Measurements from ENCODE around the gene PAIP2B. TPM values are rescaled to one million over a fixed set of nuclear protein-coding genes. Genes with fewer than 3 reads are reported as not detected.

PAIP2B gene
- polyA plus RNA-seq, 4 donors = 16.8 to 19.7 (median 18.2) TPM

DNA sequence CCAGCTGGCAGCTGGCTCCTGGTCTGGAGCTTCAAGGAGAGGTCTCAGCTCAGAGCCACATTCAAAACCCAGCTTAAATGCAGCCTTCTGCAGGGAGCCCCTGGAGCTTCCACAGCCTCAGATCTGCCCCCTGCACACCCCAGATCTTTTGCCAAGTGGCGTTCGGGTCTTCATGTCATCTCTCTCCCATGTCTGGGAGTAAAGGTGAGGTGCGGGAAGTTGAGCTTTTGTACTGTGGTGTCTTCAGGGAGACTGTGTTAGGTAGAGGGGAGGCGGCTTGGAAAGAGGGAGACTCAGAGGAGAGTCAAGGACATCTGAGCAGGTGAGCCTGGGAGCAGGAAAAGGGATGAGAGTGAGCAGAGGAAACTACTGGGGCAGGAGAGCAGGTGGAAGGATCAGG lies 71.1 kb downstream of the PAIP2B start:
- DNase-seq (ENCODE audit: low read depth in 4 of 4, low spot score in 3 of 4) = no peak

DNA sequence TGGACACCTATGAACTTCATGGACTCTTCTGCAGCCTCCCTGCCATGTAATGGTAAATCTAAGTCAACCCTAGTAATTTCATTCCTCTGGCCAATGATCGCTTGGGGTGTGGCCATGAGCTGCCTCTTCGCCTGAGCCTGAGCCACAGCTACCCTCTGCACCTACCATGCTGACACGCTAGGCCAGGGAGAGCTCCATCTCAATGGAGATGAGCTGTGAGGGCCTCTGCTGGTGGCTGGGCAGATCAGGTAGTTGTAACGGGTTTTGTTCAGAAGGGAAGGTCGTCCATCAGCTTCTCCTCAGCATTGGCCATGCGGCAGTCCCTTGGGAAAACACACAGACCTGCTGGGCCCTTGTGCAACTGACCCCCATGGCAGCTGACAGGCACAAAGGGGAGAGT lies 72.1 kb downstream of the PAIP2B start:
- DNase-seq (ENCODE audit: low read depth in 4 of 4, low spot score in 3 of 4) = no peak

- DNase-seq (ENCODE audit: low read depth in 4 of 4, low spot score in 3 of 4) = no peak
Observed at GRCh38 chr2:71154279-71154678, 72.6 kb downstream of the PAIP2B start.

DNA sequence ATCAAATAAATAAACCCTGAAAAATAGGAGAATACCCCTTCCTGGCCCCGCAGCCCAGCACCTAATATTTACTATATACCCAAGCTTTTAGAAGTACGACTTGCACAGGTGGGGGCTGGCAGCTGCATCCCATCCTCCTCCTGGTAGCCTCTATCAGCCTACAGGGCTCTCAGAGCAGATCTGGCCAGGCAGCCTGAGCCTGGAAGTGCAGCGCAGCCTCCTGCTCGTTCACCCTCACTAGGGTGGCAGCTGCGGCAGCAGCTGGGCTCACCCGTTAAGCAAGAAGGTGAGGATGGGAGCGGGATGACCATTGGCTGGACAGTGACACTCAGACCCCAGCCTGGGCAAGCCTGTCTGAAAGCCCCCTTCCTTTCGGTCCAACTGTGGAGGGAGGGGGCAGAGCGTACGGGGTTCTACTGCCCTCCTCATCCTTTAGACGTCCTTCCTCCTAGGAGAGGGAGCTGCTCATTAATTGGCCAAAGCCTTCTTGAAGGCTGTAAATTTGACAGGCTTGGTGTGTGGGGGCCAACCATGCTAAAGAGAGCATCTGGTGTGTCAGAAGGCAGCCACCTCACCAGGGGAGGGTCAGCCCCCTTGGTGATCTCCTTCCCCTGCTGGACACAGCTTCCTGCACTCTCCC lies 73.2 kb downstream of the PAIP2B start:
- no peak for DNase-seq (ENCODE audit: low read depth in 4 of 4, low spot score in 3 of 4)

DNA sequence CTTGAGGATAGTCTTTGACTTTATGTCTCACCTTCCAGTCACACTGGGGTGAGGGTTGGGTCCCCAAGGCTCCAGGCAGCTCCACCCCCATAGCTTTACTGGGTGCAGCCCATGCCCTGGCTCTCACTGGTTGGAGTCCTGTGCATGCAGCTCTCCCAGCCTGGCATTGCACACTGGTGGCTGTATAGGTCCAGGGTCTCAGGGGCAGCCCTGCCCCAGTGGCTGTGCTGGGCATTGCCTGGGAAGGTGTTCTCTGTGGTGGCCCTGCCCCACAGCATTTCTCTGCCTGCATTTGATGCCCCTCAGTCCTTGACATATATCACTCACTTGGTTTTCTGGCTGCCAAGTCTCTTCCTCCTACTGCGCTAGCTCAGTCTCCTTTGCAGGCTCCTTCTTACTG lies 75.3 kb downstream of the PAIP2B start:
- no peak for DNase-seq (ENCODE audit: low read depth in 4 of 4, low spot score in 3 of 4)

DNA sequence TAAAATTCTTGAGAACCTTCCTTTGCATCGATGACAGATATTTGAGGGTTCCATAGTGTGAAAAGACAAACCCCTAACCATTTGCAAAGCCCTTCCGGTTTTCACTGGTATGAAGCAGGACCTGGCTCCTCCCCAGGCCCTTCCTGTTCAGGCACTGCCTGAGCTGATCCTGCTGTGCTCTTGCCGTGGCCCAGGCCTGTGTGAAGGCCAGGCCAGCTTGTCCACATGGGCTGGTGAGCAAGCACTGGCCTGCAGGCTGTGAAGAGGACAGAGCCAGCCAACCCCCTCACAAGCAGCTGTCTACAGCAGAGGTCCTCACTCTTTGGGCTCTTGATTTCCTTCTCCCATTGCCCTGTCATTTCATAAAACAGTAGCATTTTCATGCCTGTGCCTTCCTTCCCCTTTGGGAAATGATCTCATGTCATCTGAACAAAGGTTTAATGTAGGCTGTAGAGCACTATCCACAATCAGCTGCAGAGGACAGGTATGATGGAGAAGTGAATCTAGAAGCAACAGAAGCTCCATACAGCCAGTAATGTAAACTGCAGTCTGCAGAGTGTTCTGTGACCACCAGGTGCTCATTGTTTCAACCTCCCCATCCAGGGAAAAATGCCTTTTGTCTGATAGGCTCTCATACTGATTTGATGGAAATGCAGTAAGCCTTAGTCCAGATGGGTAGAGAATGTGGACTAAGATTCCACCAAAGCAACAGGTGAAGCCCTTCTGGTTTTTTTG lies 76.7 kb downstream of the PAIP2B start:
- no peak for DNase-seq (ENCODE audit: low read depth in 4 of 4, low spot score in 3 of 4)

DNA sequence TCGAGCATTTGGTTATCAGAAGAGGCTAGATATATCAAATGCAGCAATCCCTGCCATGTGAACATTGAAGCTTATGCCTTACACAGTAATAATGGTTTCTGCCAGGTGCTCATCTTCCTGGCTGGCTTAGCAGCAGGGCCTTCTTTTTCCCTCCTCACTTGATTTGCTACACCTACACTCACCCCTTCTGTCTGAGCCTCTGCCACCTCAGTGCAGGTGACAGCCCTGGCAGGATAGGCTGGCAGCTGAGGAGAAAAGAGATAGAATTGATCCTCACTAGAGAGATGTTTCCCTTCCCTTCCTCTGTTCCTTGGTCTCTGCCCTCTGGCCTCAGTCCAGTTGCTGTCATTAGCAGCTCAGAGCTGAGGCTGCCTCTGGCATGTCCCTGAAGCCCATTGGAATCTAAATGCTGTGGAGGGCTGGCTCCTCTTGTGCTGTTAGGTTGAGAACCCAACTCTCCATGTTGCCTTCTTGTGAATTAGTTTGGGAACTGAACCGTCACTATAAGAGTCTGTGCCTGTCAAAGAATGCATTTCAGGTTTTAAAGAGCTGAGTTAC lies 78.3 kb downstream of the PAIP2B start:
- DNase-seq (ENCODE audit: low read depth in 4 of 4, low spot score in 3 of 4) = no peak

DNA sequence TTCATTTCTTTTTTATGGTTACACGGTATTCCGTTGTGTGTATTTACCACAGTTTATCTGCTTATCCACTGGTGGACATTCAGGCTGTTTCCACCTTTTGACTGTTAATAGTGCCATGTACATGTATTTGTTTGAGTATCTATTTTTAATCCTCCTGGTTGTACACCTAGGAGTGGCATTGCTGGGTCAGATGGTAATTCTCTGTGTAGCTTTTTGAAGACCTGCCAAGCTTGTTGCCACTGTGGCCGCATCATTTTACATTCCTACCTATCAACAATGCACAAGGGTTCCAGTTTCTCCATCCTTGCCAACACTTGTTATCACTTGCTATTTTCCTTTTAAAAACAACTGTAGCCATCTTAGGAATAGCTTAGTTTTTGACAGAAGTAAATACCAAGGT lies 83.1 kb downstream of the PAIP2B start:
- DNase-seq (ENCODE audit: low read depth in 4 of 4, low spot score in 3 of 4) = no peak

DNA sequence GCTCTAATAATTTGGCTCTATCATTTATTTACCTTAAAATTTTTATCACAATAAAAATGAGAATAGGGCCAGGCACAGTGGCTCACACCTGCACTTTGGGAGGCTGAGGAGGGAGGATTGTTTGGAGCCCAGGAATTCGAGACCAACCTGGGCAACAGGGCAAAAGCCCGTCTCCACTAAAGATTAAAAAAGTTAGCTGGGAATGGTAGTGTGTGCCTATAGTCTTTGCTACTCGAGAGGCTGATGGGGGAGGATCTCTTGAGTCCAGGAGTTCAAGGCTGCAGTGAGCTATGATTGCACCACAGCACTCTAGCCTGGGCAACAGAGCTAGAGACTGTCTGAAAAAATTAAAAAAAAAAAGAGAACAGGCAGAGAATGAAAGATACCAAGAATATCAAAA lies 90.7 kb downstream of the PAIP2B start:
- DNase-seq (ENCODE audit: low read depth in 4 of 4, low spot score in 3 of 4) = no peak

DNA sequence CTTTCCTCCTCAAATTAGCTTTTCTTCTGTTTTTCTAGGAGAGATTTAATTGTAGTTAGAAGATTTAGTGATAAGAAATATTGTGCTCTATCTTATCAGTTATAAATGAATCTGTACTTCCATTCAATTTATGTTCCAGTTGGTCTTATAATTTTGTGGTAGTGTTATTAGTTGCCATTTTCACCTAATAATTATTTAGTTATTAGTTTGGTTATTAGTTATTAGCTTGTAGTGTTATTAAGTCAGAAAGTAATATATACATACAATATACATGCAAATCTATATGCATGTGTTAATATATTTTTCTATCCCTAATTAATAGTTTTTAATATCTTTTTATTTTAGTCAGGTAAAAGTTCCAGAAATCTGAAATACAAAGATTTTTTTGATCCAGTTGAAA lies 93.3 kb downstream of the PAIP2B start:
- DNase-seq (ENCODE audit: low read depth in 4 of 4, low spot score in 3 of 4) = no peak

Other genes with a start within 250 kb of the PAIP2B start
- gene ANKRD53, start 248.5 kb downstream of the PAIP2B start, polyA plus RNA-seq (ENCODE audit: insufficient read length in 4 of 4) = 1 to 10 TPM in 1 of 4 donors, under 1 TPM in 3; 0.47 to 1.1 (median 0.71) TPM
- gene TEX261, start 232.2 kb downstream of the PAIP2B start, polyA plus RNA-seq (ENCODE audit: insufficient read length in 4 of 4) = 10 to 100 TPM; 53.3 to 66.6 (median 57.8) TPM
- 10 to 100 TPM; 65.2 to 88.1 (median 79.4) TPM for gene NAGK, start 158.5 kb downstream of the PAIP2B start, polyA plus RNA-seq (ENCODE audit: insufficient read length in 4 of 4)
- 10 to 100 TPM; 21.8 to 23.6 (median 22.7) TPM for gene MCEE, start 96.9 kb downstream of the PAIP2B start, polyA plus RNA-seq (ENCODE audit: insufficient read length in 4 of 4)
- 10 to 100 TPM; 39.3 to 50.7 (median 47.5) TPM for gene MPHOSPH10, start 96.5 kb downstream of the PAIP2B start, polyA plus RNA-seq (ENCODE audit: insufficient read length in 4 of 4)
- gene ZNF638, start 104.7 kb upstream of the PAIP2B start, polyA plus RNA-seq (ENCODE audit: insufficient read length in 4 of 4) = 100 to 1,000 TPM; 182 to 223 (median 200) TPM
- 10 to 100 TPM; 17.1 to 22.6 (median 18.4) TPM for gene DYSF, start 226.5 kb upstream of the PAIP2B start, polyA plus RNA-seq (ENCODE audit: insufficient read length in 4 of 4)